NCI-H2171 (cell line): Measurements from ENCODE around the gene MAPKAPK2.

Experiments
- DNase-seq: peaks from one replicate; lab custom pipeline; 2025; lab: John Stamatoyannopoulos, UW

Gene MAPKAPK2

GRCh38 chr1:206722751-206723461, 38.2 kb downstream of the MAPKAPK2 start:
- no peak for DNase-seq

- no peak for DNase-seq
Observed at GRCh38 chr1:206723462-206723804, 38.7 kb downstream of the MAPKAPK2 start.

GRCh38 chr1:206723805-206724472, 39.2 kb downstream of the MAPKAPK2 start:
- DNase-seq, result no peak

GRCh38 chr1:206725109-206725963, 40.6 kb downstream of the MAPKAPK2 start:
- no peak for DNase-seq

DNA sequence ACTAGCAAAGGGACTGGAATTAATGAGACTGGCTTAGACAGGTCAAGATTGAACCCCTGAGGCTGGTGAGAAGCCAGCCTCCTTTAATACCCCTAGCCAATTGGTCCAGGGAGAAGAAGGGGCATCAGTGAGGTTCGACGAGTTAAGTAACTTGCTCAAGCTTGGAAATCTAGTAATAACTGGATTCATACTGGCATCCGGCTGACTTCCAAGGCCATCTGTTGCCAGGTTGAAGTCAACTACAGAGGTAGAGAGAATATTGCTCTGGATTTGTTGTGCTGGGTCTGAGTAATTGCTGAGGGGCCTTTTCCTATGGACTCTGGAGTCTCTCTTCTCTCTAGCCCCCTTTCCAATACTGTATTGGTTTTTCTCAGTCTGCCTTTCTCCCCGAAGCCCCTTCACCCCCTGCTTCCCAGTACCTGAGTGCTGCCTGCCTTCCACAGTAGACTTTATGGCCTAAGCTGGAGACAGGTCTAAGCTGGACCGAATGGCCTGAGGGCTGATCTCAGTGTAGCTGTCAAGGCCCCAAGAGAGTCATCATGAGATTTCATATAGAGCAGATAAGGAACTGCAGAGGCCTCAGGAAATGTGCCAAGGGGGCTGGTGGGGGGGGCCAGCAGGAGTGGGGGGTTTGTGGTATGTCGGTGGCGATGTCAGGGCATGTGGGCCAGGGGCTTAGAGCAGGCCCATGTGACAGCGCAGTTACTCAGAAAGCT, 43.4 kb downstream of the MAPKAPK2 start:
- DNase-seq, result no peak

DNA sequence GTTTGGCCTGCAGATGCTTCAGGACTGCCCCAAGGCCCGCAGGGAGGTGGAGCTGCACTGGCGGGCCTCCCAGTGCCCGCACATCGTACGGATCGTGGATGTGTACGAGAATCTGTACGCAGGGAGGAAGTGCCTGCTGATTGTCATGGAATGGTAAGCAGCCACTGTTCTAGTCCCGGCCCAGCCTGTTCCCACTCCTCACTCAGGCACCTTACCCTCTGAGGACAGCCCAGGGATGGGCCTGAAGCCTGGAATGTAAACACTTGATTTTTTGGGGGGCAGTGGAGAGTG, 43.9 kb downstream of the MAPKAPK2 start:
- no peak for DNase-seq

DNA sequence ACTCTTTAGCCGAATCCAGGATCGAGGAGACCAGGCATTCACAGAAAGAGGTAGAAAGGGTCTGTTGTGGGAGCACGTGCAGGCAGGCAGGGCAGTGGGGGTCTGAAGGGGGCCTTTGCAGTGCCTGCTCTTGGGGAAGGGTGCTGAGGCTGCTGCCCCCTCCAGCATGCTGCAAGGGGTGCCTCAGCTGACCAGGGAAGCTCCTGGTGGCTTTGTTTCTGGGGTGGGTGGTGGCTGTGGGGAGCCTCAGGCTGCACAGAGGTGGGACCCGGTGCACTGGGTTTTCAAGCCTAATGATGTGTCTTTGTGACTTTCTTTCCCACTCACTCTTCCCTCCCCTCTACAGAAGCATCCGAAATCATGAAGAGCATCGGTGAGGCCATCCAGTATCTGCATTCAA, 44.3 kb downstream of the MAPKAPK2 start:
- DNase-seq, result no peak

- no peak for DNase-seq
Observed at GRCh38 chr1:206729507-206729906, 44.8 kb downstream of the MAPKAPK2 start.

DNA sequence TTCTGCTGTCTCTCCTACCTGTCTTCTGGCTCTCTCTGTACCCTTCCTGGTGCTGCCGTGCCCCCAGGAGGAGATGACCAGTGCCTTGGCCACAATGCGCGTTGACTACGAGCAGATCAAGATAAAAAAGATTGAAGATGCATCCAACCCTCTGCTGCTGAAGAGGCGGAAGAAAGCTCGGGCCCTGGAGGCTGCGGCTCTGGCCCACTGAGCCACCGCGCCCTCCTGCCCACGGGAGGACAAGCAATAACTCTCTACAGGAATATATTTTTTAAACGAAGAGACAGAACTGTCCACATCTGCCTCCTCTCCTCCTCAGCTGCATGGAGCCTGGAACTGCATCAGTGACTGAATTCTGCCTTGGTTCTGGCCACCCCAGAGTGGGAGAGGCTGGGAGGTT, 47.8 kb downstream of the MAPKAPK2 start:
- DNase-seq, result no peak

- DNase-seq, result no peak
Observed at GRCh38 chr1:206732992-206733391, 48.3 kb downstream of the MAPKAPK2 start.

DNA sequence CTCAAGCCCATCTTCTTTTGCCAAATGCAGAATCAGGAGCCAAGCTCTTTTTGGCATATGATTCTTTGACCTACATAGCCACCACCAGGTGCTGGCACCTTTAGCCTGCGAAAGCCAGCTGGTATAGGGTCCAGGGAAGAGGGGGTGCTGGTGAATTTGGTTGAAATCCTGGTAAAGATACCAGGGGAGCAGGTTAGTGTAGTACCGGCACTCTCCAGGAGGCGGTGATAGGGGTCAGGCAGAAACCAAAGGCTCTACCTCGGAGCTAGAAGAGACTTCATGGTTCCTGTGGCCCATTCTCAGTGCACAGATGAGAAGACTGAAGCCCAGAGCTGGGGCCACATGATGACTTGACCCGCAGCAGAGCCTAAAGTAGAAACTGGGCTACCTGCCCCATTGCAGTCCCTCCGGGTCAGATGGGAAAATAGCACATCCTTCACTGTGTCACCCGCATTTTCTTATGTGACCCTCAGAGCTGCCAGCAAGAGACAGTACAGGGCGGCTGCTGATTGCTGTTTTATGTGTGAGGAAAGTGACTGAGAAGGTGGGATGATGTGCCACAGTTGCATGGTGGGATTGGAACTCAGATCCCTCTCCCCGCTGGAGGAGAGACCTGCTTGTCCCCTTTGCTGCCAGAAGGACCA, 49.9 kb downstream of the MAPKAPK2 start:
- no peak for DNase-seq

DNA sequence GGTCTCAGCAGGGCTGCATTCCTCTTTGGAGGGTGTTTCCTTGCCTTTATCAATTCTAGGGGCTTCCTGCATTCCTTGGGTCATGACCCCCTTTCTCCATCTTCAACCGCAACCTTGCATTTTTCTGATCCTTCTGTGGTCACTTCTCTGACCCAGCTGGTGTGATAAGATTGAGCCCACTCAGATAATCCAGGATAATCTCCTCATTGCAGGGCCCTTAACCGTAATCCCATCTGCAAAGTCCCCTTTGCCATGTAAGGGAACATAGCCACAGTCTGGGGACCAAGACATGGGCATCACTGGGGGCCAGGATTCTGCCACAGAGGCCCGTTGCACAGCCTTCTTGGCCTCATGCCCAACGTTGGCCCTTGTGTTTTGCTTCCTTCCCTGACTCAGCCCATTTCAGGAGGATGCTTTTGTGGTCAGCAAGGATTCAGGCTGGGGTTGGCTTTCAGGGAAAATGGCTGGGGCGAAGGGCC, 50.9 kb downstream of the MAPKAPK2 start:
- DNase-seq, result no peak

DNA sequence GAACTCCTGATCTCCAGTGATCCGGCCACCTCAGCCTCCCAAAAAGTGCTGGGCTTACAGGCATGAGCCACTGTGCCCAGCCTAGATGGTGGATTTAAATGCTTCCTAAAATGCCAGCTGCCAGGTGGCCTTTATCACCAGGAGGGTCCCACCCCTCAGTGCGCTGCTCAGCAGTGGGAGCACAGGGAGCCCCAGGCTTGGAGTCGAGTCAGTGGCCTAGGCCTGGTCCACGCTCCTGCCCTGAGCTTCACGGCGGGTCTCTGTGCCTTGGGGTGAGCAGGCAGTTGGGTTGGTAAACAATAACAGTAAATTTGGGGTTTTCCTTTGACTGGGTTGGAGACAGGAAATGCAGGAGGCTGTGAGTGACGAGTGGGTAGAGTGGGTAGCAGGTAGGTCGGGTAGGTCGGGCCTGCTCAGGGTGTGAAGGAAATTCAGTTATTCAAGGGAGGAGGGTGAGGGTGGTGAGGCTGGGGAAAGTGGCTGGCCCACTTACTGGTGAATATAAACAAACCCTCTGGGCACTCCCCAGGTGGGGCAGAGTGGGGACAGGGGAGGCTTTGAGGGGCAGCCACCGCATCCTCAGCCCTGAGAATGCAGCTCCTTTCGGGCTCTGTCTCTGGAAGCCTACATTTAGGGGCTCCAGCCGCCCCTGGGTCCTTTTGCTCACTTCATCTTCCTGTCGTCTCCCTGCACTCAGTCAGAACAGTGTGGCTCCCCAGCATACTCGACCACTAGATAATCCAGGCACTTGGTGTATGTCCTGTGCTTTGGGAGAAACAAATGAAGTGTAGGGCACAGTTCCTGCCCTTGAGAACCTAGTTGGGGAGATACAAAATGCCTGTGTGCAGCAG, 52.4 kb downstream of the MAPKAPK2 start:
- DNase-seq, result no peak

- DNase-seq, result no peak
Observed at GRCh38 chr1:206737729-206738201, 53.1 kb downstream of the MAPKAPK2 start.

DNA sequence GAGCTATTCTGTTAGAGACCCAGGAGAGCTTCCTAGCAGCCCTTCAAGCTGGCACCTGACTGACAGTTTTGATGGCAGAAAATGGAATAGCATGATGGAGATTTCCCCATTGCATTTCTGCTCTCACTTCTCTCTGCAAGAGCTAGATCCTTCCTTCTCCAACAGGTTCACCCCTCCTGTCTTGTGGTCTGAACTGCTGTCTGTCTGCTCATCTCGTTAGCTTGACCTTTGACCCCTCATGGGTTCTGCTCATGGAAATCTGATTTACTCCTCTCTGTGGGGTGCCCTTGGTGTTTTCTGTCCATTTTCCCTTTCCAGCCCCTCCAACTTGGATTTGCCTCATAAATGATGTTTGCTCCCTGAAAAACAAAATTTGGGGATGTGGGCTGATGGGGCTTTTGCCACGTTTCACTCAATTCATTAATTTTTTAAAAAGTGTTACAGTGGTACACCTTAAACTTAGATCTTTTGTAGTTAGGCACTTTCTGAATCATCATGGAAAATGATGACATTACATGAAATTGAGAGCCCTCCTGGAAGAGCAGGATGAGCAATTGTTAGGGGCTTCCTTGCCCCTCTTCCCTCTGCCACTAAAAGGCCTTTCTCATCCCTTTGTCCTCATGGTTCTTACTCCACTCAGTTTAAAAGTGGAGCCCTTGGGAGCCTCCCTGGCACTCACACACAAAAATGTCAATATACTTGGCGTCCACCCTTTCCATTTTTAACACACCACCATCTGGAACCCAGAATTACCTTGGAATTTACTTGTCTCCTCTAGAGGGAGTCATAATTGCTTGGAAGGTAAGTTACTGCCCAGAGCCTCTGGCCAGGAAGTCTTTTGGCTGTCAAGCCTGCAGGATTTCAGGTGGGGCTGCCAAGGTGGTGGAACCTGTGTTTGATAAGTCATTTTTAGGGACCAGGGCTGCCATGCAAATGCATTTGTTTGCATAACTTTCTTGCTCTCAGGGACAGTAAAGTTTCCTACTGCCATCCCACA, 54.0 kb downstream of the MAPKAPK2 start:
- DNase-seq, result no peak

- no peak for DNase-seq
Observed at GRCh38 chr1:206739411-206740076, 54.8 kb downstream of the MAPKAPK2 start.

GRCh38 chr1:206741142-206741701, 56.5 kb downstream of the MAPKAPK2 start:
- no peak for DNase-seq

- no peak for DNase-seq
Observed at GRCh38 chr1:206742719-206743383, 58.1 kb downstream of the MAPKAPK2 start.
